Stomach (tissue), 4 donors: ENCODE measurements around the gene CSGALNACT2.
"Not testable (repeated sequence)": the region's sequence is repeated elsewhere in the genome, so short reads cannot be mapped to it uniquely, and the experiment has no call there.

Experiments
- EP300 ChIP-seq: sonication (generic); formaldehyde crosslinking; IDR thresholded peaks from one replicate; pipeline ENCODE4 v1.6.1; 2017; ENCODE audit warnings: antibody characterized with exemption
- POLR2A ChIP-seq, 4 donors: fragments of 450-650 bp; IDR thresholded peaks; one replicate each; pipeline ENCODE4 v1.6.1; 2016; ENCODE audit warnings: antibody characterized with exemption in 4 of 4, control low read depth in 2 of 4, mild to moderate bottlenecking in 1 of 4, moderate library complexity in 1 of 4
- POLR2AphosphoS5 ChIP-seq, 3 donors: sonication (generic); formaldehyde crosslinking; IDR thresholded peaks; one replicate each; pipeline ENCODE4 v1.6.1; 2016; ENCODE audit warnings: antibody characterized with exemption in 3 of 3
- TF ChIP-seq, protein P1 (sequence below), 7 experiments: fragments of 450-650 bp in 4 of 7; fragments of 200-600 bp in 3 of 7; sonication (generic) in 3 of 7; IDR thresholded peaks; one replicate each; pipeline ENCODE4 v1.5.1; 2016 to 2019; ENCODE audit warnings: antibody characterized with exemption in 7 of 7, control low read depth in 2 of 7, mild to moderate bottlenecking in 1 of 7

DNA sequence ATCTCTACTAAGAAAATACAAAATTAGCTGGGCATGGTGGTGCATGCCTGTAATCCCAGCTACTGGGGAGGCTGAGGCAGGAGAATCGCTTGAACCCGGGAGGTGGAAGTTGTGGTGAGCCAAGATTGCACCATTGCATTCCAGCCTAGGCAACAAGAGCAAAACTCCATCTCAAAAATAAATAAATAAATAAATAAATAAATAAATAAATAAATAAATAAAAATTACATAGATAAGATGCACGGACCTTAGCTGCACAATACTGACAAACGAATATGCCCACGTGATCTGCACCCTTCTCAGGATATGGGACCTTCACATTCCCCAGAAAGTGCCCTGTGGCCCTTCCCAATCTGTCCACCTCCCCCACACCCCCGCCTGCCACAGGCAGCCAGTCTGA is 38.9 kb upstream of the CSGALNACT2 start:
- TF ChIP-seq POLR2A (IDR thresholded peaks at IDR 0.05); EP300; POLR2AphosphoS5 (IDR thresholded peaks at IDR 0.05): not testable (repeated sequence)
- TF ChIP-seq, protein P1, sequence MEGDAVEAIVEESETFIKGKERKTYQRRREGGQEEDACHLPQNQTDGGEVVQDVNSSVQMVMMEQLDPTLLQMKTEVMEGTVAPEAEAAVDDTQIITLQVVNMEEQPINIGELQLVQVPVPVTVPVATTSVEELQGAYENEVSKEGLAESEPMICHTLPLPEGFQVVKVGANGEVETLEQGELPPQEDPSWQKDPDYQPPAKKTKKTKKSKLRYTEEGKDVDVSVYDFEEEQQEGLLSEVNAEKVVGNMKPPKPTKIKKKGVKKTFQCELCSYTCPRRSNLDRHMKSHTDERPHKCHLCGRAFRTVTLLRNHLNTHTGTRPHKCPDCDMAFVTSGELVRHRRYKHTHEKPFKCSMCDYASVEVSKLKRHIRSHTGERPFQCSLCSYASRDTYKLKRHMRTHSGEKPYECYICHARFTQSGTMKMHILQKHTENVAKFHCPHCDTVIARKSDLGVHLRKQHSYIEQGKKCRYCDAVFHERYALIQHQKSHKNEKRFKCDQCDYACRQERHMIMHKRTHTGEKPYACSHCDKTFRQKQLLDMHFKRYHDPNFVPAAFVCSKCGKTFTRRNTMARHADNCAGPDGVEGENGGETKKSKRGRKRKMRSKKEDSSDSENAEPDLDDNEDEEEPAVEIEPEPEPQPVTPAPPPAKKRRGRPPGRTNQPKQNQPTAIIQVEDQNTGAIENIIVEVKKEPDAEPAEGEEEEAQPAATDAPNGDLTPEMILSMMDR (IDR thresholded peaks at IDR 0.05) = not testable (repeated sequence)
